ENCODE measurements around the gene TMEM140. TPM values are rescaled to one million over a fixed set of nuclear protein-coding genes. Genes with fewer than 3 reads are reported as not detected.

Gene TMEM140
- total and polyA plus RNA-seq, 2 of the 13 experiments (the other 11 are each of a cell fraction or from before 2014, with no cell fraction given) = 9.2 to 21.7 TPM

DNA sequence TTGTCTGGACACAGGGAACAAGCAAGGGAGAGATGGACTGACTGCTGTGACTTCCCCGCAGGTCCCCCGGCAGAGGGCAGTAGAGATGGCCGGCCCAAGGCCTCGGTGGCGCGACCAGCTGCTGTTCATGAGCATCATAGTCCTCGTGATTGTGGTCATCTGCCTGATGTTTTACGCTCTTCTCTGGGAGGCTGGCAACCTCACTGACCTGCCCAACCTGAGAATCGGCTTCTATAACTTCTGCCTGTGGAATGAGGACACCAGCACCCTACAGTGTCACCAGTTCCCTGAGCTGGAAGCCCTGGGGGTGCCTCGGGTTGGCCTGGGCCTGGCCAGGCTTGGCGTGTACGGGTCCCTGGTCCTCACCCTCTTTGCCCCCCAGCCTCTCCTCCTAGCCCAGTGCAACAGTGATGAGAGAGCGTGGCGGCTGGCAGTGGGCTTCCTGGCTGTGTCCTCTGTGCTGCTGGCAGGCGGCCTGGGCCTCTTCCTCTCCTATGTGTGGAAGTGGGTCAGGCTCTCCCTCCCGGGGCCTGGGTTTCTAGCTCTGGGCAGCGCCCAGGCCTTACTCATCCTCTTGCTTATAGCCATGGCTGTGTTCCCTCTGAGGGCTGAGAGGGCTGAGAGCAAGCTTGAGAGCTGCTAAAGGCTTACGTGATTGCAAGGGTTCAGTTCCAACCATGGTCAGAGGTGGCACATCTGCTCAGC, 16.6 kb downstream of the TMEM140 start (continued):
- TF ChIP-seq, protein P1, sequence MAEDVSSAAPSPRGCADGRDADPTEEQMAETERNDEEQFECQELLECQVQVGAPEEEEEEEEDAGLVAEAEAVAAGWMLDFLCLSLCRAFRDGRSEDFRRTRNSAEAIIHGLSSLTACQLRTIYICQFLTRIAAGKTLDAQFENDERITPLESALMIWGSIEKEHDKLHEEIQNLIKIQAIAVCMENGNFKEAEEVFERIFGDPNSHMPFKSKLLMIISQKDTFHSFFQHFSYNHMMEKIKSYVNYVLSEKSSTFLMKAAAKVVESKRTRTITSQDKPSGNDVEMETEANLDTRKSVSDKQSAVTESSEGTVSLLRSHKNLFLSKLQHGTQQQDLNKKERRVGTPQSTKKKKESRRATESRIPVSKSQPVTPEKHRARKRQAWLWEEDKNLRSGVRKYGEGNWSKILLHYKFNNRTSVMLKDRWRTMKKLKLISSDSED (CRISPR knock-in tag; IDR thresholded peaks at IDR 0.05) = no peak
- TF ChIP-seq ZNF724P (CRISPR knock-in tag; IDR thresholded peaks at IDR 0.05; ENCODE audit: borderline replicate concordance) = no peak
- TF ChIP-seq, protein P2, sequence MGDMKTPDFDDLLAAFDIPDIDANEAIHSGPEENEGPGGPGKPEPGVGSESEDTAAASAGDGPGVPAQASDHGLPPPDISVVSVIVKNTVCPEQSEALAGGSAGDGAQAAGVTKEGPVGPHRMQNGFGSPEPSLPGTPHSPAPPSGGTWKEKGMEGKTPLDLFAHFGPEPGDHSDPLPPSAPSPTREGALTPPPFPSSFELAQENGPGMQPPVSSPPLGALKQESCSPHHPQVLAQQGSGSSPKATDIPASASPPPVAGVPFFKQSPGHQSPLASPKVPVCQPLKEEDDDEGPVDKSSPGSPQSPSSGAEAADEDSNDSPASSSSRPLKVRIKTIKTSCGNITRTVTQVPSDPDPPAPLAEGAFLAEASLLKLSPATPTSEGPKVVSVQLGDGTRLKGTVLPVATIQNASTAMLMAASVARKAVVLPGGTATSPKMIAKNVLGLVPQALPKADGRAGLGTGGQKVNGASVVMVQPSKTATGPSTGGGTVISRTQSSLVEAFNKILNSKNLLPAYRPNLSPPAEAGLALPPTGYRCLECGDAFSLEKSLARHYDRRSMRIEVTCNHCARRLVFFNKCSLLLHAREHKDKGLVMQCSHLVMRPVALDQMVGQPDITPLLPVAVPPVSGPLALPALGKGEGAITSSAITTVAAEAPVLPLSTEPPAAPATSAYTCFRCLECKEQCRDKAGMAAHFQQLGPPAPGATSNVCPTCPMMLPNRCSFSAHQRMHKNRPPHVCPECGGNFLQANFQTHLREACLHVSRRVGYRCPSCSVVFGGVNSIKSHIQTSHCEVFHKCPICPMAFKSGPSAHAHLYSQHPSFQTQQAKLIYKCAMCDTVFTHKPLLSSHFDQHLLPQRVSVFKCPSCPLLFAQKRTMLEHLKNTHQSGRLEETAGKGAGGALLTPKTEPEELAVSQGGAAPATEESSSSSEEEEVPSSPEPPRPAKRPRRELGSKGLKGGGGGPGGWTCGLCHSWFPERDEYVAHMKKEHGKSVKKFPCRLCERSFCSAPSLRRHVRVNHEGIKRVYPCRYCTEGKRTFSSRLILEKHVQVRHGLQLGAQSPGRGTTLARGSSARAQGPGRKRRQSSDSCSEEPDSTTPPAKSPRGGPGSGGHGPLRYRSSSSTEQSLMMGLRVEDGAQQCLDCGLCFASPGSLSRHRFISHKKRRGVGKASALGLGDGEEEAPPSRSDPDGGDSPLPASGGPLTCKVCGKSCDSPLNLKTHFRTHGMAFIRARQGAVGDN (CRISPR knock-in tag; IDR thresholded peaks at IDR 0.05) = peak; percentile 60
- TF ChIP-seq REL (CRISPR knock-in tag; conservative IDR thresholded peaks at IDR 0.05) = no peak
- no peak for TF ChIP-seq ZNF253 (CRISPR knock-in tag; IDR thresholded peaks at IDR 0.05; ENCODE audit: borderline replicate concordance)
- no peak for TF ChIP-seq PLRG1 (conservative IDR thresholded peaks at IDR 0.05)
- TF ChIP-seq, protein P3, sequence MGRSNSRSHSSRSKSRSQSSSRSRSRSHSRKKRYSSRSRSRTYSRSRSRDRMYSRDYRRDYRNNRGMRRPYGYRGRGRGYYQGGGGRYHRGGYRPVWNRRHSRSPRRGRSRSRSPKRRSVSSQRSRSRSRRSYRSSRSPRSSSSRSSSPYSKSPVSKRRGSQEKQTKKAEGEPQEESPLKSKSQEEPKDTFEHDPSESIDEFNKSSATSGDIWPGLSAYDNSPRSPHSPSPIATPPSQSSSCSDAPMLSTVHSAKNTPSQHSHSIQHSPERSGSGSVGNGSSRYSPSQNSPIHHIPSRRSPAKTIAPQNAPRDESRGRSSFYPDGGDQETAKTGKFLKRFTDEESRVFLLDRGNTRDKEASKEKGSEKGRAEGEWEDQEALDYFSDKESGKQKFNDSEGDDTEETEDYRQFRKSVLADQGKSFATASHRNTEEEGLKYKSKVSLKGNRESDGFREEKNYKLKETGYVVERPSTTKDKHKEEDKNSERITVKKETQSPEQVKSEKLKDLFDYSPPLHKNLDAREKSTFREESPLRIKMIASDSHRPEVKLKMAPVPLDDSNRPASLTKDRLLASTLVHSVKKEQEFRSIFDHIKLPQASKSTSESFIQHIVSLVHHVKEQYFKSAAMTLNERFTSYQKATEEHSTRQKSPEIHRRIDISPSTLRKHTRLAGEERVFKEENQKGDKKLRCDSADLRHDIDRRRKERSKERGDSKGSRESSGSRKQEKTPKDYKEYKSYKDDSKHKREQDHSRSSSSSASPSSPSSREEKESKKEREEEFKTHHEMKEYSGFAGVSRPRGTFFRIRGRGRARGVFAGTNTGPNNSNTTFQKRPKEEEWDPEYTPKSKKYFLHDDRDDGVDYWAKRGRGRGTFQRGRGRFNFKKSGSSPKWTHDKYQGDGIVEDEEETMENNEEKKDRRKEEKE (IDR thresholded peaks at IDR 0.05) = no peak
- TF ChIP-seq, protein P4, sequence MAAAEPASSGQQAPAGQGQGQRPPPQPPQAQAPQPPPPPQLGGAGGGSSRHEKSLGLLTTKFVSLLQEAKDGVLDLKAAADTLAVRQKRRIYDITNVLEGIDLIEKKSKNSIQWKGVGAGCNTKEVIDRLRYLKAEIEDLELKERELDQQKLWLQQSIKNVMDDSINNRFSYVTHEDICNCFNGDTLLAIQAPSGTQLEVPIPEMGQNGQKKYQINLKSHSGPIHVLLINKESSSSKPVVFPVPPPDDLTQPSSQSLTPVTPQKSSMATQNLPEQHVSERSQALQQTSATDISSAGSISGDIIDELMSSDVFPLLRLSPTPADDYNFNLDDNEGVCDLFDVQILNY (CRISPR knock-in tag; conservative IDR thresholded peaks at IDR 0.05) = no peak
- TF ChIP-seq, protein P5, sequence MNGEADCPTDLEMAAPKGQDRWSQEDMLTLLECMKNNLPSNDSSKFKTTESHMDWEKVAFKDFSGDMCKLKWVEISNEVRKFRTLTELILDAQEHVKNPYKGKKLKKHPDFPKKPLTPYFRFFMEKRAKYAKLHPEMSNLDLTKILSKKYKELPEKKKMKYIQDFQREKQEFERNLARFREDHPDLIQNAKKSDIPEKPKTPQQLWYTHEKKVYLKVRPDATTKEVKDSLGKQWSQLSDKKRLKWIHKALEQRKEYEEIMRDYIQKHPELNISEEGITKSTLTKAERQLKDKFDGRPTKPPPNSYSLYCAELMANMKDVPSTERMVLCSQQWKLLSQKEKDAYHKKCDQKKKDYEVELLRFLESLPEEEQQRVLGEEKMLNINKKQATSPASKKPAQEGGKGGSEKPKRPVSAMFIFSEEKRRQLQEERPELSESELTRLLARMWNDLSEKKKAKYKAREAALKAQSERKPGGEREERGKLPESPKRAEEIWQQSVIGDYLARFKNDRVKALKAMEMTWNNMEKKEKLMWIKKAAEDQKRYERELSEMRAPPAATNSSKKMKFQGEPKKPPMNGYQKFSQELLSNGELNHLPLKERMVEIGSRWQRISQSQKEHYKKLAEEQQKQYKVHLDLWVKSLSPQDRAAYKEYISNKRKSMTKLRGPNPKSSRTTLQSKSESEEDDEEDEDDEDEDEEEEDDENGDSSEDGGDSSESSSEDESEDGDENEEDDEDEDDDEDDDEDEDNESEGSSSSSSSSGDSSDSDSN (CRISPR knock-in tag; IDR thresholded peaks at IDR 0.05) = peak; percentile 28; the same call in 1 of the 2 replicates
- TF ChIP-seq, protein P6, sequence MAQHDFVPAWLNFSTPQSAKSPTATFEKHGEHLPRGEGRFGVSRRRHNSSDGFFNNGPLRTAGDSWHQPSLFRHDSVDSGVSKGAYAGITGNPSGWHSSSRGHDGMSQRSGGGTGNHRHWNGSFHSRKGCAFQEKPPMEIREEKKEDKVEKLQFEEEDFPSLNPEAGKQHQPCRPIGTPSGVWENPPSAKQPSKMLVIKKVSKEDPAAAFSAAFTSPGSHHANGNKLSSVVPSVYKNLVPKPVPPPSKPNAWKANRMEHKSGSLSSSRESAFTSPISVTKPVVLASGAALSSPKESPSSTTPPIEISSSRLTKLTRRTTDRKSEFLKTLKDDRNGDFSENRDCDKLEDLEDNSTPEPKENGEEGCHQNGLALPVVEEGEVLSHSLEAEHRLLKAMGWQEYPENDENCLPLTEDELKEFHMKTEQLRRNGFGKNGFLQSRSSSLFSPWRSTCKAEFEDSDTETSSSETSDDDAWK (CRISPR knock-in tag; IDR thresholded peaks at IDR 0.05) = no peak
- no peak for TF ChIP-seq ZFY (CRISPR knock-in tag; IDR thresholded peaks at IDR 0.05)
- TF ChIP-seq YY1 (IDR thresholded peaks at IDR 0.05; ENCODE audit: insufficient read depth, insufficient replicate concordance, low read depth, low read length) = no peak
- no peak for TF ChIP-seq ZNF615 (CRISPR knock-in tag; IDR thresholded peaks at IDR 0.05; ENCODE audit: borderline replicate concordance)
- TF ChIP-seq SMAD1 (CRISPR knock-in tag; IDR thresholded peaks at IDR 0.05; ENCODE audit: borderline replicate concordance, low read depth) = no peak
- TF ChIP-seq ARNTL (CRISPR knock-in tag; IDR thresholded peaks at IDR 0.05) = no peak
- TF ChIP-seq ZNF547 (CRISPR knock-in tag; IDR thresholded peaks at IDR 0.05) = no peak
